ENCODE results near the gene NUDT19.

DNA sequence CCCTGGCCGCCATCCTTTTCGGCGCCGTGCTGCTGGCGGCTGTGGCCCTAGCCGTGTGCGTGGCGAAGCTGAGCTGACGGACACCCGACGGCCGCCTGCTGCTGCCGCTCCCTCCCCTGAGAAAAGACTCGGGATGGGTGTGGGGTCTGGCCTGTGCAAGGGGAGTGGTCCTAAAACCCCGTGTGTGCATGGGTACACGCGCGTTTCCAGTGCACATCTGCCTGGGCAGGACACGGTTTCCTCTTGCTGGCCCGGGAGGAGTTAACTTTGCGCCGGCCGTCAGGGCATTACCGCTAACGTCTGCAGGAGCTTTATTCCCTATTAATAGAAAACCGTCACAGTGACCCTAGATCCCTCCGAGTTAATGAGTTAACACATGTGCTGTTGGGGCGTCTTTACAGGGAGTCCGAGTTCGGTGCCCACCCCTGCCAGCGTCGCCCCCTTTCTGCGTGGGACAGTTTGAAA lies 14.7 kb upstream of the NUDT19 start:
- TF ChIP-seq, protein P1, sequence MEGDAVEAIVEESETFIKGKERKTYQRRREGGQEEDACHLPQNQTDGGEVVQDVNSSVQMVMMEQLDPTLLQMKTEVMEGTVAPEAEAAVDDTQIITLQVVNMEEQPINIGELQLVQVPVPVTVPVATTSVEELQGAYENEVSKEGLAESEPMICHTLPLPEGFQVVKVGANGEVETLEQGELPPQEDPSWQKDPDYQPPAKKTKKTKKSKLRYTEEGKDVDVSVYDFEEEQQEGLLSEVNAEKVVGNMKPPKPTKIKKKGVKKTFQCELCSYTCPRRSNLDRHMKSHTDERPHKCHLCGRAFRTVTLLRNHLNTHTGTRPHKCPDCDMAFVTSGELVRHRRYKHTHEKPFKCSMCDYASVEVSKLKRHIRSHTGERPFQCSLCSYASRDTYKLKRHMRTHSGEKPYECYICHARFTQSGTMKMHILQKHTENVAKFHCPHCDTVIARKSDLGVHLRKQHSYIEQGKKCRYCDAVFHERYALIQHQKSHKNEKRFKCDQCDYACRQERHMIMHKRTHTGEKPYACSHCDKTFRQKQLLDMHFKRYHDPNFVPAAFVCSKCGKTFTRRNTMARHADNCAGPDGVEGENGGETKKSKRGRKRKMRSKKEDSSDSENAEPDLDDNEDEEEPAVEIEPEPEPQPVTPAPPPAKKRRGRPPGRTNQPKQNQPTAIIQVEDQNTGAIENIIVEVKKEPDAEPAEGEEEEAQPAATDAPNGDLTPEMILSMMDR (IDR thresholded peaks at IDR 0.05) = no peak
- no peak for TF ChIP-seq POLR2A (IDR thresholded peaks at IDR 0.05)

All from testis (tissue), 2 donors.